CD4-positive, alpha-beta T cell treated with Interferon alpha-2 for 1 hour (primary cell): ENCODE measurements around the gene NPB.

Experiments
- DNase-seq, 2 donors: peaks; one replicate each; pipeline ENCODE4 v3.0.0-alpha.2; 2020 to 2022

NPB gene

DNA sequence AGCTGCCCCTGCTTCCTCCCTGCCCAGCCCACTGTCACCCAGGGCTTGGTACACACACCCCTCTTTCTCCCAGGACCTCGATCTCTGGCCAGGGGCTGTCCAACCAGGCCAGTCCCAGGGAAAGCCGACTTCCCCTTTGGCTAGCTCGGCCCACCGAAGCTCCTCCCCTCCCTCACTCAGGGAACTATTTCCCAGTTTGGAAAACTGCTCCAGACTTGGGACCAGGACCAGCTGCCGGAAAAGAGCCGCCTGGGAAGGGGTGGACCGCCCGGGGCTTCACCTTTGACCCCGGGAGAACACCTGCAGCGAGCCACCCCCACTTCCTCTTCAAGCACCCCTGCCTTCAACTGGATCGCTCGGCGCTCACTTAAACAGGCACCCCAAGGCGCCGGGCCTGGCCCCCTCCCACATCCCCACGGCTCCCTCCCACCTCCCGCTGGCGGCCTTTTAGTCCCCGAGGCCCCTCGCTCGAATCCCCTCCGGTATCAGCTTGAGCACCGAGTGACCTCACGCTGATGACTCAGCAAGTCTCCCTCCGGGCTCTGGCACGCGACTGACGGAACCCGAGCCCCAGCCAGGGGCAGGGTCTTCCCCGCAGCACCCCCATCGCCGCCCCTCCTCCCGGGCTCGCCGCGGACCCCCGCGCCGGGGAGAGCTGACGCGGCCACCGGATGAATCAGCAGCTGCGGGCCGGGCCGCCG lies 24.6 kb downstream of the NPB start:
- peak; percentile 52 for DNase-seq

DNA sequence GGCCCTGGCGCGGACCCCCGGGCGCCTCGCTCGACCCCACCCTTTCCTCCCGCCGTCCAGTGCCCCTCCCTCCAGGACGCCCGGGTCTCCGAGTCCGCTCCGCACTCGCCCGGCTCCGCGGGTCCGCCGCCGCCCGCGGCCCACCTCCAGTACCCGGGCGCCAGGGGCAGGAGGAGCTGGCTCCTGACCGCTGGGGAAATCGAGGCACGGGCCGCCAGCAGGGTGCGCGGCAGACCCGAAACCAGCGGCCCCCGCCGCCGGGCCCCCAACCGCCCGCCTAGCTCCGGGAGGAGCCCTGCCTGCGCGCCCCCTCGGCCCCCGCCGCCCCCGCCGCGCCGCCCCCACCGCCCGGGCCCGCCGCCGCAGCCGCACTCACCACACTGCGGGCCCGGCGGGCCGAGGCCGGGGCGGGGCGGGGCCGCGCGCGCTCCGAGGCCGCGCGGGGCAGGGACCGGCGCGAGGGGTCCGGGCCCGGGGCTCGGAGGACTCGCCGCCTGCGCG lies 25.2 kb downstream of the NPB start:
- DNase-seq: no peak

DNA sequence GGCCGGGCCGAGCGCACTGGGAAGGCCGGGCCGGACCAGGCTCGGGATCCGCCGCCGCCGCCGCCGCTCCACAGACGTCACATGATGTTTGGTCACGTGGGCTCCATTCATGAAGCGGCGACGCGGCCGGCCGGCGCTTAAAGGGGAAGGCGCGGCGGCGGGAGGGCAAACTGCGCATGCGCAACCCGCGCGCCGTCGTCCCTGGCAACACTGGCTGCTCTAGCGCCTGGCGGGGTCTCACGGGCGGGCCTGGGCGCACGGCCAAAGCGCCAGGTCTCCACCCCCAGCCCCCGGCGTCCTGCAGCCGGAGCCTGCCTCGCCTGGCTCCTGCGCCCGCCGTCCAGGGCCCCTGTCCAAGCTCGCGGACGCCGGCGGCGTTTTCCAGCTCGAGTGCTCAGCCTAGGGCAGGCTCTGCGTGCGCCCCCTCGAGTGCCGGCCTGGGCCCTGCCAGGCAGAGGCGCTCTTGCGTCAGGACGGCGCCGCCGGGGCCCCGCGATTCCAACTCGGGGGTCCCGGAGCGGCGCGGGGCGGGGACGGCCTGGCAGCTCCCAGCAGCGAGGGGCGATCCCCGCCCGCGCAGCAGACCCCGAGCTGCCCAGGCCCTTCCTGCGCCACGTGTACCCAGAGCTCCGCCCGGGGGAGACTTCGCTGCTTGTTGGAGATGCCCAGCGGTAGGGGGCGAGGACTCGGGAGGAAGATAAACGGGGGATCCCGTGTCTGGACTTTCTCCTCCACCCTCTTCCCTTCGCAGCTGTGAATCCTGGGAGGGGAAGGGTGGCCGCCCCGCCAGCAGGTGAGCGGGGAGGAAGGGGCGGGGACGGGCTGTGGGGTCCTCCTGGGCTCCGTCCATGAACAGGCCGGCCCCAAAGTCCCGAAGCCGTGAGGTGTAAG lies 25.9 kb downstream of the NPB start, which contains the start of gene MAFG:
TSS of gene MAFG (minus strand) at position 83 of the 891 bp plus-strand sequence. CDS start 4,550 bp downstream, outside the sequence.
- DNase-seq: peak; percentile 90 to 92

DNA sequence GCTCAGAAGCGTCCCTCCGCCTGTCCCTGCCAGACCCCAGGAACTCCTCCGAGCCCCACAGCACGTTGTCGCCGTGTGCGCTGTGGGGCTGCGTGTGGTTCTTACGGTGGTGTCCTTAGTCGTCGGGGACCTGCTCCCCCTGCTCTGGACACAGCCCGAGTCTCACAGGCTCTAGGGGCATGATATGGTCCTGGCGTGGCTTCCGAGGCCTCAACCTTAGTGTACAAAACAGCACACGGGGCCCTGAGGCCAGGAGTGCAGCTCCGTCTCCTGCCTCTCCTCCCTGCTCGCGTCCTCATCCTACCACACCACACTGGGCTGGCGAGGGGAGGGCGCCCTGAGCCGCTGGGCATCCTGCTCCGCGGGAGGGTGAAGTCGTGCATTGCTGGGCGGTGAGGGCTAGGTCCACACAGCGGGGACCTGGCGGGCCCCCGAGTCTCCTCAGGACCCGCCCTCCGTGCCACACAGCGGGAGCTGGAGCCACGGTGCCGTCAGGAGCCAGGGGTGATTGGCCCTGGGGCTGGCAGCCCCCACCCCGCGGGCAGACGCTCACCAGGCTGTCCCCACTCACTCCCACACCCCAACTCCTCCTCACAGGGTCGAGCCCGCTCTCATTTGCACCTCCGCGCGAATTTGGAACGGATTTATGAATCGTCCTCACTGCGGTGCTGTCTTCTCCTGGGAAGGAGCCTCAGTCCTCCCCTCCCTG lies 26.7 kb downstream of the NPB start:
- no peak for DNase-seq

DNA sequence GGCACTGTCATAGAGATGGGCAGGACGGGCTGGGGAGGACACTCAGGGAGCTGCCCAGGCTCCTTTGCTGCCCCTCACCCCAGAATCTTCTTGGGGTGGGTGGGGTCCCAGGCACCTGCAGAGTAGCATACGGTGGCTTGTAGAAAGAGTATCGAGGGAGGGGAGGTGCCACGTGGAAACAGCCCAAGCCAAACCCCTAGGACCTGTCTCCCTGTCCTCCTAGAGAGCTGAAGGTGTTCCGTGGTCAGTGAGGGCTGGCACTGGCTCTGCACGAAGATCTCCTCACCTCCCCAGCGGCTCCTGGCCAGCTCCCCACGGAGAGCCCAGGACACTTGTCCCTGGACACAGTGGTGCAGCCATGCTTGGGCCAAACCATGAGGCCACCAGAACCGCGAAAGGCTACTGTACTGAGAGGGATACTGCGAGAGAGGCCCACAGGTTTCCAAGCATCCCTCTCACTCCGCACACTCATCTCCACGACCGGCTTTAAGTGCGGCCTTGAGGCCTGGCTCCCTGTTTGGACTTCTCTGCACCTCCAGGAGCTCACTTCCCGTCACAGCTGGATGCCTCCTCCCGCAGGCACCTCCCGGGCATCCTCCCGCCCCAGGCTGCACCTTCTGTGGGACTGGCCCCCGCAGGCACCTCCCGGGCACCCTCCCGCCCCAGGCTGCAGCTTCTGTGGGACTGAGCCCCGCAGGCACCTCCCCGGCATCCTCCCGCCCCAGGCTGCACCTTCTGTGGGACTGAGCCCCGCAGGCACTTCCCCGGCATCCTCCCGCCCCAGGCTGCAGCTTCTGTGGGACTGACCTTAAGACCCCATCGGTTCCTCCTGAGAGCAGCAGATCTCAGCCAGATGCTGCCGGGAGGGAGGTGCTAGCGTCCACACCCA lies 27.5 kb downstream of the NPB start:
- DNase-seq: no peak

DNA sequence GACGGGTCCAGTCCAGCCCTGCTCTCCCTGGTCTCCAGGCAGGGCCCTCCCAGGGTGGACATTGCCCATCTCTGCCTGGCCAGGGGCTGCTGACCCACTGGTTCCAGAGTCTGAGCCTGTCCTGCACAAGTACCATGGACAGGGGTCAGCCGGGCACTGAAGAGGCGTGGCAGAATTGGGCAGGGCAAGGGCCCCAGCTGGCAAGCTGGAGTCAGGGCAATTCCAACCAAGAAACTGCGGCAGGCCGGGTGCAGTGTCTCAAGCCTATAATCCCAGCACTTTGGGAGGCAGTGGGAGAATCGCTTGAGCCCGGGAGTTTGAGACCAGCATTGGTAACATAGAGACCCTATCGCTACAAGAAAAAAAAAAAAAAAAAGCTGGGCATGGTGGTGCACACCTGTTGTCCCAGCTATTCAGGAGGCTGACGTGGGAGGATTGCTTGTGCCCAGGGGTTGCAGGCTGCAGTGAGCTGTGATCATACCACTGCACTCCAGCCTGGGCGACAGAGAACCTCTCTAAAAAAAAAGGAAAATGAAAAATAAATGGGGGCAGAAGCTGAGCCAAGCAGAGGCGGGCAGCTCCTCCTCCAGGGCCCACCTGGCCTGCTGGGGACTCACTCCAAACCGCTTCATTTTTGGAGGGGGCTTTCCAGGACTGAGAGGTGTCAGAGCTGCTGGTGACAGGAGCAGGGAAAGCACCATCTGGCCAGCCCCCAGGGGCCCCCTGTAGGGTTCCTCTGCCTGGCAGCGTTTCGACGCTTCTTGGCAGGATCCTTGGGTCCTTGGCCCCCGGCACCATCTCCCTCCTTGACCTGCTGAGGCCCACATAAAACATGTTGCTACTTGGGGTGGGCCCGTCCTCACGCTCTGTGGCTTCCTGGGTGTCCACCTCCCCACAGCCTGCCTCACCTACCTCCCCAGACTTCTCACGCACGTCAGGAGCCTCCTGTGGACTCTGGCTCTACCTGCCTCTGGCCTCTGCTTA lies 28.4 kb downstream of the NPB start:
- DNase-seq: no peak

DNA sequence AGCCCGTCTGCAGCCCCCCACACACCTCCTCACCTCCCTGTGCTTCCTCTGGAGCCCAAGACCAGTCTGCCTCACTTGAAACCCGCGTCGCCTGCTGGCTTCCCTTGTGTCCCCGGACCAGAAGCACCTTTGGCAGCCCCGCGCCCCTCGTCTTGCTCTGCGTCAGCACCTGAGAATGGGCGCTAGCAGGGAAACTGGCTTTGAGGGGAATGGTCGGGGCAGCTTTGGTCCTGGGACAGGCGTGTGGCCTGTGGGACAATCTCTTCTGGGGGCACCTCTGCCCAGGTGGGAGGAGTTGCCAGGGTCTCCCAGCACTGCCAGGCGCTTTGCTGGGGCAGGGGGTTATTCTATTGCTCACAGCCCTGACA lies 29.1 kb downstream of the NPB start:
- no peak for DNase-seq

DNA sequence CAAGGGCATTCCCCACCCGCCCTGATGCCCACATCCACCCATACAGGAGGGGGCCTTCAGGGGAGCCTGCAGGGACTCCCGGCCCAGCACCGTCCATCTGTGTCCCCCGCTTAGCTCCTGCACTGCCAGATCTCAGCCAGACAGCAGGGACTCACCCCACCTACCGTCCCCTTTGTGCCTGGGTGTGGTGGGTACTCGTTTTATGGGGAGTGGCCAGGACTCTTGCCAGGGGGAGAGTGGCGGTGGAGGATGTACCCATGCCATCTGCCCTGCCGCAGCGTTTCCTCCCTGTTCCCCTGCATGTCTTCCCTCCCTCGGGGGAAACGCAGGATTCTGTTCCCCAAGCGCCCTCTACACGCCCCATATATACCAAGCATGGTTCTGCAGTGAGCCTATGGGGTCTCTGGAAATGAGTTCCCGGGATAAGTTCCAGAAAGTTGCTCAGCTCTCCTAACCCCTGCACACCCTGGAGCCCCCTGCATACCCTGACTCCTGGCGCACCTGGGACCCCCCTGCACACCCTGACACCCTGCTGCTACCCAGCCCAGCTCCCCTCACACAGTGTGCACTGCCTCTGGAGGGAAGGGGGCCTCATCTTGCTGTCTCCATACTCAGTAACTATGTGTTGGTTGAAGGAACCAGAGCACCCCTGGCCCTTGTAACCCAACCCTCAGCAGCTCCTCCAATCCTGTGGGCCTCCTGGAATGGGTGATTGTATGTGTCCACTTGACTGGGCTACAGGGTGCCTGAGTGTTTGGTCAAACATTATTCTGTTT lies 29.7 kb downstream of the NPB start:
- DNase-seq: no peak

DNA sequence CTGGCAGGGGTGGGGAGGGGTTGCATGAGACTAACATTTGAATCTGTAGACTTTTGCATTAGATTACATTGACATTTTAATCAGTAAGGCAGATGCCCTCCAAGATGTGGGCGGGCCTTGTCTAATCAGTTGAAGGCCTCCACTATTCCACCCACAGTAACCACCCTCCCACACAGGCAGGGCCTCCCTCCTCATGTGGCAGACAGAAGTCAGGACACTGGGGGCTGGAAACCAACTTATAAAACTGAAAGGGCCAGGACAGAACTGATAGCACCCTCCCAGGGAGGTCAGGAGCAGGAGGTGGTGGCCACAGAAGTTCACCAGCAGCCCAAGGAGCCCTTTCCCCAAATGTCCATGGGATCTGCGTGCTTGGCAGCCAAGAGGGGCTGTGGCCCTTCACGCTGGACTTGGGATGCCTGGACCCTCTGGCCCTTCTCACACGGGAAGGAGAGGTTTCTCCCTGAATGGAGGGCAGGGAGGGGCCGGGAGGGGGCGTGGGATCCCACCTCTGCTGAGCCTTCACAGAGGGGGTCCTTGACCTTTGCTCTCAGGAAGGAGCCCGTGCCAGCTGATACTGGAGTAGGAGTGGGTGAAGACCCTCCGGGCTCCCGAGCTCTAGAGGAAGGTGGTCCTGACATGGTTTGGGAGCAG lies 30.4 kb downstream of the NPB start:
- no peak for DNase-seq

DNA sequence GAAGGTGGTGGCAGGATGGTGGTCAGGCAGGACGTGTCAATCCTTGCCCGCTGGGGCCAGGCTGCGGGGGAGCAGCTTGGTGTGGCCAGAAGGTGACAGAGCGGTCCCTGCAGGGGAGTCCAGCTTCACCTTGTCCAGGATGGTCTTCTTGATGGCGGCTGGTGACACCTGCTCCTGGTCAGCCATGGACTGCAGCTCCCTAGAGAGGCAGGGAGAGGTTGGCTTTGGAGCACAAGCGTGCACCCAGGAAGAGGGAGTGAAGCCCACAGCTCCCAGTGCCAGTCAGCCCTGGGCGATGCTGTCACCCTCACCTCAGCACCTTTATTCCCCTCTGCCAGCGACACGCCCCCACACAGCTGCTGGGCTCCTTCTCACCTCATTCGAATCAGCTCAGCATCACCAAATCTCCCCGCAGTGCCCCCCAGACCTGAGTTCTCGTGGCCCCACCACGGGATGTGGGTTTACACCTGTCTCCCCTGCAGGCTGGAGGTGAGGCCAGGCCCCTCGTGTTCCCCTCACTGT lies 31.2 kb downstream of the NPB start:
- no peak for DNase-seq

DNA sequence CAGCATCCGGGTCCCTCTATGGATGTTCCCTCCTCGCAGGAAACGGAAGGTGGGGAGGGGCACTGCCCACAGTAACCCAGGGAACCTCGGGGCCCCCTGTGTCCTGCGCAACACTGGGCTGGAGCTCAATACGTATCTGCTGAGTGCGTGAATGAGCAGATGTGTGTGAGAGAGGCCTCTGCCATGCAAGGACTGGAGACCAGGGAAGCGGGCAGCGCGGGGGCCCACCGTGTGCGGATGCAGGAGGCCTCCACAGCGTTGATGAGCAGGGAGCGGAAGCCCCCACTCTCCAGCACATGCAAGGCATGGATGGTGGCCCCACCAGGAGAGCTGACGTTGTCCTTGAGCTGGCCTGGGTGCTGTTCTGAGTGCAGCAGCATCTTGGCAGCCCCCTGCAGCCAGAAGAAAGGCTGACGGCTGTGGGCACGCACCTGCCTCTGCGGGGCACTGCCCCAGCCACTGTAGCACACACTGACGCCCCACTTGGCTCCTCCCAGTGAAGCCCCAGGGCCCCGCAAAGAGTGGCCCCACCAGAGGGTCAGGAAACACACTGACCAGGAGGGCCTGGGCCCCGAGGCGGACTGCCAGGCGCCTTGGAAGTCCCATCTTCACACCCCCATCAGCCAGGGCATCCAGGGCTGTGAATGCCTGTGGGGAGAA lies 32.2 kb downstream of the NPB start:
- no peak for DNase-seq

DNA sequence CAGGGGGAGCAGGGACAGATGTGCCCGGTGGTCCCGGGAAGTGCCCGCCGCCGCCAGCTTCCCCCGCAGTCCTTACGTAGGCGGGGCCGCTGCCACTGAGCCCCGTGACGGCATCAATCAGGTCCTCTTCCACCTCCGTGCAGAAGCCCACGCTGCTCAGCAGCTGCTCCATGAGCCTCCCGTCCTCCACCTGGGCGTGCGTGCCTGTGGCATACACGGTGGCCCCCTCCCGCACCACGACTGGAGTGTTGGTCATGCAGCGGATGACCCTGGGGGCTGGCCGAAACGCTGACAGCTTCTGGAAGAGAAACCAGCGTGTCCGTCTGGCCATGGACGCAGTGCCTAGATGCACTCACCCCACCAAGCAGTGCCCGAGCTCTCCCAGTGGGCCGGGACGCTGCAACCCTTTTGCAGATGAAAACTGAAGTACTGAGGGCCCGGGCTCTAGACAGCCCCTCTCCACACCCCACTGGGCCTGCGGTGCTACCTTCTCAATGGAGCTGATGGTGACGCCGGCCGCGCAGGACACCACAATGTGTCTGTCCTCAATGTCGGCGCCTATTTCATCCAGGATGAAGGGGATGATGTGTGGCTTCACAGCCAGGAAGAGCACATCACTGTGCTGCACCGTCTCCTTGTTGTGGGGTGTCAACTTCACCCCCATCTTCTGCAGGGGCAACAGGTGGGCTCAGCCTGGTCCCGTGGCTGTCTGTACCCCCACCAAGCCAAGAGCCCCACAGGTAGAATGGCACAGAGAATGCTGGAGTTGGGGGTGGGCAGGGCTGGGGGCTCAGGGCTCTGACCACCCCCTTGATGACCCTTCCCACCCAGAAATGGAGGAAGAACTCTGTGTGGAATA lies 33.0 kb downstream of the NPB start:
- no peak for DNase-seq

DNA sequence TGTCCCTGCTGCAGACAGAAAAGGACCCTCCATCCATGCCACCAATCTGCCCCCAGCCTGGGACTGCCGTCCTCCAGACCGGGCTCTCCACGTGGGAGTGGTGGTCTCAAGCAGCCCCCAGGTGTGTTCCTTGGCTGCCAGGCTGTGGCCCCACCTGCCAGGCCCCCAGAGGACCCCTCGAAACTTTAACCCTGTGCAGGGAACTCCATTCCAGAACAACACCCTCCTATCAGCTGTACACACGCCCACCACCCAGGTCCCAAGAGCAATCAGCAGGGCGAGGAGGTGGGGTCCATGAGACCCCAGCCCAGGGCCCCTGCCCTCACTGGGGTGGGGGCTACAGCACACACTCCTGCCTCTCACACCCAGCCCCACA lies 33.7 kb downstream of the NPB start:
- no peak for DNase-seq

DNA sequence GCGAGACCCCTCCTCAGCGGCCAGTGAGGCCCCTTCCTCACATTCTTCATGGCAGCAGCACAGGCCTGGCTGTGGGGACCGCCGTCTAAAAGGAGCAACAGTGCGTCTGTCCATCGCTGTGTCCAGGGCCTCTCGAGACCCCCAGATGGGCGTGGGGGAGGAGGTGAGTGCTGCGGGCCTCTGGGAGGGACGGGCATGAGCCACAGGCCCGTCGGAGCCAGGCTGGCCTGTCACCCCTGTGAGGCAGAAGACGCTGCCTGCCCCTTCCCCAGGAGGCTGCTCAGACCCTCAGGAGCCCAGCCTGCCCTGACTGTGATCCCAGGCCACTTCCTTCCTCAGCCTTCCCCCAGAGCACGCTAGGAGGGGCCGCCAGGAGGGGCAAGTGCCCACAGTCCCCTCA lies 37.2 kb downstream of the NPB start:
- DNase-seq: no peak

DNA sequence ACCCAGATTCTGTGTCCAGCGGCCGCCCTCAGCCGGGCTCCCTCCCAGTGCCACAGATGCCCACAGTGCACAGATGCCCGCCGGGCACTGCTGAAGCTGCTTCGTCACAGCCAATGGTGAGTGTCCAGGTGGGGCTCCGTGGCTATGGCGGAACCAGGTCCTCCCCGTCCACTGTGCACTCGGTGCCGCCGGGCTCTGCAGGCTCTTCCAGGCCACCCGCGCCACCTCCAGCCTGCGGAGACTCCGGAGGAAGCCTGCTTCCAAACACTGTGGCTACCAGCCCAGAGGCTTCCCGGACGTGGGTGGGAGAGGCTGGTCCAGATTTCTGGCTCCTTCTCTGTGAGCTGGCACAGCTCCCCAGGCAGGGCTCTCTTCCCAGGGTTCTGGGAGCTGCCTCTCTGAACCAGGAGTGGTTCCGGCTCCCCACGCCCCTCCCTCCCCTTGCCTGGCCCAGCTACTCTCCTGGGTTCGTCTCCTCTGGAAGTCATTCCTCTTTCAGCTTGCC lies 37.9 kb downstream of the NPB start:
- no peak for DNase-seq

DNA sequence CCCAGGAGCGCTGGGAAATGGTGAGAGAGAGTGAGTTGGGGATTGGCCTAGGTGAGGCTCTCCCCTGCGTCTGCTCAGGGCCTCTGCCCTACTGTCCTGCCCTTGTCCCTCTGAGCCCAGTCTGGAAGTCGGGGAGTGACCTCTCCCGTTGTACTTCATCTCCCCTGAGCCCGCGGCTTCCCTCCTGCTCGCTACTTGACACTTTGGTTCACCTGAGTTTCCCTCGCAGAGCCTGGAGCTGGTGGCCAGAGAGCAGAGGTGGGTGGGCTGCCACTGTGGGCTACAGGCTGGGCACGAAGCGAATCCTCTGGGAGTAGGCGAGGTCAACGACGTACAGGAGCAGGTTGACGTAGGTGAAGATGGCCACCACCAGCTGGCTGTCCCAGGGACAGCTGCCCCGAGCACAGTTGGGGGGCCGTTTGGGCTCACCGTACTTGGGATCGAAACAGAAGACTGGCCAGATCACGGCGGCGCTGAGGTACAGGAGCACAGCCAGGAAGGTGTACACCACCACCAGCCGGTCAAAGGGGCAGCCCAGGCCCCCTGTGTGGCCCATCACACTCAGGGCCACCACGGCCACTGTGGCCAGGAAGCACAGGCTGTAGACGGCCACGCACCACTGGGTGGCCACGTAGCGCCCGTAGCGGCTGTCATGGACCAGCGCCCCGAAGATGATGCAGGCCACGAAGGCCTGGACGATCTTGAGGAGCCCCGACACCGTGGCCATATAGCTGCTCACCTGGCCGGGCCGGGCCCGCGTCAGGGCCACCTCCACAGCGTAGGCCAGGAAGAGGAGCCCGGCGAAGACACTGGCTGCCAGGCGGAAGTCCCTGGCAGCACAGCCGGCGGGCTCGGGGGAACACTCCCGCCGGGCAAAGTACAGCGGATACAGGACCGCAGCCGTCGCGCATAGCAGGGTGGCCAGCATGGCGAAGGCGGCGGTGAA lies 38.8 kb downstream of the NPB start:
- no peak for DNase-seq
